ENCODE measurements around the gene KRT13.

Gene KRT13

DNA sequence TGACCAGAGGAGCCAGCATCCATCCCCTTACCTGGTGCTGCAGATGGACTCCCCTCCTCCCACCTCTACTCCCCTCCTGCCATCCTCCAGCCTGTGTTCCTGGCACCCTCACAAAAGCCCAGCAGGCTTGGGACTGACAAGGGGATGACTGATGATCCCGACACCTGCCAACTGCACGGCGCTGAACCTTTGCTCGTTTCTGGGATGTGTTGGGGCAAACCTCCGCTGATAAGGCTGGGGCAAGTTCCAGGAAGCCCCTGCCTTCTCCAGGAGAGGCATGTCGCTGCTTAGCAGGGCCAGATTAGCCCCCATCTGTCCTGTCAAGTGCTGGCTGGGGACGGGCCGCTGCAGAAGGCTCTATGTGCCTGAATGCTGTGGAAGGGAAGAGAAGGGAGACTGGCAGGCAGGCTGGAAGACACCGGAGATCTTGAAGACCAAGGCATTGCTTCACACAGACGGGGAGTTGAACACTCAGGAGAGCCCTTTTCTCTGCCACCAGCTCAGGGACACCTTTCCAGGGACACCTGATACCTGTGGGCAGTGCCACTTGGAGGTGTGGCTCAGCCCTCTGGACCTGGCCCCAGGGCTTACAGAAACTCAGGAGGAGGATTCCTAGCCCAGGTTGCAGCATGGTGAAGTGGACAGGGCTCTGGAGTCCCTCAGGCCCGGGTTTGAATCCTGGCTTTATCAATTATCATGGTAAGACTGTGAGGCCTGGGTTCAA, 14.3 kb upstream of the KRT13 start:
- no peak for DNase-seq (ENCODE audit: low spot score)

- DNase-seq (ENCODE audit: low spot score) = no peak
Measured at GRCh38 chr17:41518789-41519449, 13.5 kb upstream of the KRT13 start, which contains the start of gene KRT15. Gene KRT15, minus strand, starts transcription at chr17:41518890. Its CDS starts 63 bp downstream, at chr17:41518827.

GRCh38 chr17:41518031-41518430, 12.6 kb upstream of the KRT13 start:
- no peak for DNase-seq (ENCODE audit: low spot score)

- no peak for DNase-seq (ENCODE audit: low spot score)
Measured at GRCh38 chr17:41516830-41517283, 11.4 kb upstream of the KRT13 start.

- no peak for DNase-seq (ENCODE audit: low spot score)
Measured at GRCh38 chr17:41516147-41516829, 10.9 kb upstream of the KRT13 start.

DNA sequence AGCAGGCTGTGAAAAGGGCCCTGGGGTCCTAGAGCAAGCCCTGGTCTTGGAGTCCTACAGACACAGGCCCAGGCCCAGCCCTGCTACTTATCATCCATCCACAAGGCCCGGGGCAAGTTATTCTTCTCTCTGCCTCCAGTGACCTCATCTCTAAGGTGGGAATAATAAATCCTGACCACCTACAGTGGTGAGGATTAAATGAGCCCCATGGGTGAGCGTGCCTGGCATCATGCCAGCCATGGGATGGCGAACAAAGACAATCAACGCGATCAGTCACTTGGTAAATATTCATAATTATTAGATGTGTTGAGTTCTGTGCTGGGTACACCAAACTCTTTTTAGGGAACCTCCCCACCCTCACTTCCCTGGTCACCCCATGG, 7.7 kb upstream of the KRT13 start:
- DNase-seq (ENCODE audit: low spot score) = no peak

- DNase-seq (ENCODE audit: low spot score) = no peak
Measured at GRCh38 chr17:41512546-41513167, 7.2 kb upstream of the KRT13 start.

DNA sequence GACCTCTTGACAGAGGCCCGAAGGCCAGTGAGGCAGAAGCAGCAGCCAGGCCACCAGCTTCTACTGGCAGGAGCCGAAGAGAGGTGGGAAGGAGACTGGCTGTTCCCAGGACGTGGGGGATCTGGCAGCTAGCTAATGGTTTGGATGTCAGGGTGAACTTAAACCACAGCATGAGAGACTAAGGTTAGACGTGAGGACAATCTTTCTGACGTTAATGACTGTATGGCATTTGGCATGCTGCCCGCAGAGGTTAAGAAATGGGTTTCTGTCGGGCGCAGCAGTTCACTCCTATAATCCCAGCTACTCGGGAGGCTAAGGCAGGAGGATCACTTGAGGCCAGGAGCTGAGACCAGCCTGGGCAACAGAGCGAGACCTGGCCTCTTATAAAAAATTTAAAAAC, 6.3 kb upstream of the KRT13 start:
- DNase-seq (ENCODE audit: low spot score) = no peak

DNA sequence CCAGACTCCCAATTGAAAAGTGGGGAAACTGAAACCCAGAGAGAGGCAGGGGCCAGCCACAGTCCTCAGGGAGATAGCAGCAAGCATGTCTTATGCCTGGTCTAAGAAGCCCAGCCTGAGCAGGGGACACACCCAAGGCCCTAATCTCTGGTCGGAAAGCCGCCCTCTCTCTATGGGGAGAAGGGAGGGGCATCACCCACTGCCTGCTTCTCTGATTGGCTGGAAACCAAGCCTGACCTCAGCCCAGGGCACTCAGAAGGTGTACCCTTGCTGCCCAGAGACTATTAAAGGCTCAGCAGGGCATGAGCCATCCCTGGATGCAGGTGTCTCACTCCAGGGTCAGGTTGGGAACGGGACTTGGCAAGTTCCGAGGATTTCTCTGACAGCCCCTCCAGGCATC, 5.7 kb upstream of the KRT13 start:
- no peak for DNase-seq (ENCODE audit: low spot score)

GRCh38 chr17:41510251-41511065, 5.0 kb upstream of the KRT13 start:
- DNase-seq (ENCODE audit: low spot score) = no peak

- no peak for DNase-seq (ENCODE audit: low spot score)
Measured at GRCh38 chr17:41507315-41507880, 2.0 kb upstream of the KRT13 start.

- DNase-seq (ENCODE audit: low spot score) = peak; percentile 78
Measured at GRCh38 chr17:41505809-41506767, 676 bp upstream of the KRT13 start.

- no peak for DNase-seq (ENCODE audit: low spot score)
Measured at GRCh38 chr17:41504246-41504977, 1.0 kb downstream of the KRT13 start.

DNA sequence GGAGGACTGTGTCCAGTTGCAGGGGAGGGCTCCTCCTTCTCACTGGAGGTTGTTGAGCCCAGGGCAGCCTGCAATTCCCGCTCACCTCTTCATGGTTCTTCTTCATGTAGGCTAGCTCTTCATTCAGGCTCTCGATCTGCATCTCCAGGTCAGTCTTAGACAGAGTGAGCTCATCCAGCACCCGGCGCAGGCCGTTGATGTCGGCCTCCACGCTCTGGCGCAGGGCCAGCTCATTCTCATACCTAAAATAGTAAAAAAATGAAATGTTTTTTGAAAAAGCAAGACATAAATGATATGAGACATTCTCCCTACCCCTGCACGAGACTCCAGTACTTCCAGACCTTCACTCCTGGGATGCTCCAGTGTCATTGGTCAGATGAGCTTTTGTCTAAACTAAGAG, 2.2 kb downstream of the KRT13 start:
- DNase-seq (ENCODE audit: low spot score) = no peak

DNA sequence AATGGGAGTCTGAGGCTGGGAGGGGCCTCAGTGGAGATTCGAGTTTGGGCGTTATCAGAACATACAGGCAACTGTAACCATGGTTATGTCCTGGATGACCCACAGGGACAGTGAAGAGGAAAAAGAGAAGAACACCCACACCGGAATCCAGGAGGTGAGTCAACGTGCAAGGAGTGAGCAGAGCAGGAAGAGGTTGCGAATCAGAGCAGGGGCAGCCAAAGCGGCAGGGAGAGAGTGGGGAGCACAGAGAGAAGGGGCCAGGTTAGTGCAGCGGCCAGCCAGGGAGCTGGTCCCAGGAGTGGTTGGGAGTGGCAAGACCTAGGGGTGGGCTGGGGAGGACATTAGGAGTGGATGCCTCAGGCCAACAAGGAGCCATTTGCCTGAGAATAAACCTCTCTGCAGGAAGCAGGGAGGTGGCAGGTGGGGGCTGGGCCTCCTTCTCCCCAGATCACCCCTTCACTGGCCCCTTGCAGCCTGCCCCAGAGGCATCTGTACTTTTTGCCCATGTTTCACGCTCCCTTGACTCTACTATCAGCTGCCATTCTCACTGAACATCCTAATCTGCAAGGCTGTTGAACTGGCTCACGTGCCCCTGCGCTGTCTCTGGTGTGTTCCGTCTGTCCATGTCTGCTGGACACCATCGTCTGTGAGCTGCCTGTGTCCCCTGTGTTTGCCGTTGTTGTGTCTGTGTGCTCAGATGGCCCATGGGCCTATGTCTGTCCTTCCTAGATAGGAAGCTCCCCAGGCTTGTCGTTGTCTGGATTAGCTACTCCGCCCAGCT, 5.1 kb downstream of the KRT13 start:
- DNase-seq (ENCODE audit: low spot score) = peak; percentile 83

- DNase-seq (ENCODE audit: low spot score) = no peak
Measured at GRCh38 chr17:41499714-41500113, 5.7 kb downstream of the KRT13 start.

DNA sequence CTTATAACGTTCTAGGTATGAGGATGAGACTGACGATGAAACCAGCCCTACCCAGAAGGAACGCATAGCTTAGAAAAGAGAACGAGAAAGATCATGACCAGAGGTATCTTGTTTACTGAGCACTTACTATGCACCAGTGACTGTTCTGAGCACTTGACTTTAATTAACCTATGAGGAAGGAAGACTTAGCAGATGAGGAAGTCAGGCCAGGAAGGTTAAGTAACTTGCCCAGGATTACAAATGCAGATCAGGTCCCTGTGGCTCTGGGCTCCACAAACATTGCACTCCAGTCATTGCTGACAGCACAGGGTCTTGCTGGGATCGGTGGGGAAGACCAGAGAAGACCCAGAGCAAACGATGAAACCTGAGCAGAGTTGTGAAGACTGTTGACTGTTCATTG, 7.1 kb downstream of the KRT13 start:
- no peak for DNase-seq (ENCODE audit: low spot score)

- DNase-seq (ENCODE audit: low spot score) = peak; percentile 93
Measured at GRCh38 chr17:41496803-41497484, 8.5 kb downstream of the KRT13 start.
